Gastroesophageal sphincter (tissue), 3 donors: ENCODE data around the gene CAPG.

Source experiments
- EP300 ChIP-seq: sonication (generic); formaldehyde crosslinking; IDR thresholded peaks from one replicate; pipeline ENCODE4 v1.6.1; 2017; ENCODE audit warnings: antibody characterized with exemption, mild to moderate bottlenecking
- POLR2AphosphoS5 ChIP-seq: sonication (generic); formaldehyde crosslinking; IDR thresholded peaks from one replicate; pipeline ENCODE4 v1.6.1; 2017; ENCODE audit warnings: antibody characterized with exemption
- TF ChIP-seq, protein P1 (sequence below), 4 experiments: fragments of 200-600 bp in 2 of 4; fragments of 450-650 bp in 2 of 4; sonication (generic) in 1 of 4; IDR thresholded peaks; one replicate each; pipeline ENCODE4 v1.5.1; 2017 to 2019; ENCODE audit warnings: antibody characterized with exemption in 4 of 4, mild to moderate bottlenecking in 2 of 4, moderate library complexity in 2 of 4

DNA sequence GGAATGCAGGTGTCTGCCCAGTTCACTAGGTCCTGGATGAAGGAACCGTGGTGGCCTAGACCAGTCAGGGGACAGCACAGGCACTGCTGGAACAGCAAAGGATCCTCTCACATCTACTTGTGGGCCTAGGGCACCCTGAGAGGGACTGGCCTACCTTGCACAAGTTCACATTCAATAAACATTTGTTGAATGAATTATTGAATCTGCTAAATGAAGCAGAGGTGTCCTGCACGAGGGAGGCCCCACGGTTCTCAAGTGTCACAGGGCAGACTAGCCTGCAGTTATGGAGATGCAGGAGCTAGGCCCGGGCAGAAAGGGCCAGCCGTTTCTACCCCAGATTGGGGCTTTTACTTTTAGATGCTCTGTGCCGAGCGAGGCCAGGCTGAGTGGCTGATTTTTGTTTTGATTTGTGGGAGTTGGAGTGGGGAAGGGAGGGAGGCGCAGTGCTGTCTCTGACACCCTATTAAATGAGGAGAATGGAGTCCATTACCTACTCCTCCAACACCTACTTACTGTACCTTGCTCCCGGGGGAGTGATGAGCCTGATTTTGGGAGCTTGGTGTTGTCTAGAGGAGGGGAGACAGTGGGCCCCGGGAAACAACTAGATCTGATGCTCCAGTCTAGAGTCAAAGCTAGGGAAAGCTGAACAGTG is 26.8 kb upstream of the CAPG start:
- TF ChIP-seq, protein P1, sequence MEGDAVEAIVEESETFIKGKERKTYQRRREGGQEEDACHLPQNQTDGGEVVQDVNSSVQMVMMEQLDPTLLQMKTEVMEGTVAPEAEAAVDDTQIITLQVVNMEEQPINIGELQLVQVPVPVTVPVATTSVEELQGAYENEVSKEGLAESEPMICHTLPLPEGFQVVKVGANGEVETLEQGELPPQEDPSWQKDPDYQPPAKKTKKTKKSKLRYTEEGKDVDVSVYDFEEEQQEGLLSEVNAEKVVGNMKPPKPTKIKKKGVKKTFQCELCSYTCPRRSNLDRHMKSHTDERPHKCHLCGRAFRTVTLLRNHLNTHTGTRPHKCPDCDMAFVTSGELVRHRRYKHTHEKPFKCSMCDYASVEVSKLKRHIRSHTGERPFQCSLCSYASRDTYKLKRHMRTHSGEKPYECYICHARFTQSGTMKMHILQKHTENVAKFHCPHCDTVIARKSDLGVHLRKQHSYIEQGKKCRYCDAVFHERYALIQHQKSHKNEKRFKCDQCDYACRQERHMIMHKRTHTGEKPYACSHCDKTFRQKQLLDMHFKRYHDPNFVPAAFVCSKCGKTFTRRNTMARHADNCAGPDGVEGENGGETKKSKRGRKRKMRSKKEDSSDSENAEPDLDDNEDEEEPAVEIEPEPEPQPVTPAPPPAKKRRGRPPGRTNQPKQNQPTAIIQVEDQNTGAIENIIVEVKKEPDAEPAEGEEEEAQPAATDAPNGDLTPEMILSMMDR (IDR thresholded peaks at IDR 0.05) = no peak
- TF ChIP-seq POLR2AphosphoS5 (no peak), EP300 (no peak)
